Smooth muscle cell (in vitro differentiated cells): ENCODE results near the gene BACE2. TPM values are rescaled to one million over a fixed set of nuclear protein-coding genes. Genes with fewer than 3 reads are reported as not detected.

Source experiments
- DNase-seq: peaks from one replicate; lab custom pipeline; 2025; ENCODE audit not compliant: unreplicated experiment; lab: John Stamatoyannopoulos, UW
- H2AFZ ChIP-seq: fragments of 200-600 bp; sonication (generic); 2 replicates; pipeline ENCODE4 v1.6.0; 2016; ENCODE audit warnings: antibody characterized with exemption, low read depth, mild to moderate bottlenecking
- H3F3A ChIP-seq: fragments of 200-600 bp; sonication (generic); 2 replicates; pipeline ENCODE4 v1.6.0; 2017; ENCODE audit warnings: antibody characterized with exemption, low read depth
- H3K27ac ChIP-seq: fragments of 200-600 bp; sonication (generic); 2 replicates; pipeline ENCODE4 v1.5.1; 2016; ENCODE audit warnings: low read depth, mild to moderate bottlenecking
- H3K27me3 ChIP-seq: fragments of 200-600 bp; sonication (generic); 2 replicates; pipeline ENCODE4 v1.6.1; 2016; ENCODE audit warnings: low read depth, mild to moderate bottlenecking
- H3K36me3 ChIP-seq: fragments of 200-600 bp; sonication (generic); 2 replicates; pipeline ENCODE4 v1.5.1; 2016; ENCODE audit warnings: low read depth
- H3K4me1 ChIP-seq: fragments of 200-600 bp; sonication (generic); 2 replicates; pipeline ENCODE4 v1.5.1; 2016; ENCODE audit warnings: low read depth
- H3K4me2 ChIP-seq: fragments of 200-600 bp; sonication (generic); 2 replicates; pipeline ENCODE4 v1.6.0; 2016; ENCODE audit warnings: mild to moderate bottlenecking
- H3K4me3 ChIP-seq: fragments of 200-600 bp; sonication (generic); 2 replicates; pipeline ENCODE4 v1.5.1; 2016; ENCODE audit warnings: mild to moderate bottlenecking
- H3K79me2 ChIP-seq: fragments of 200-600 bp; sonication (generic); 2 replicates; pipeline ENCODE4 v1.6.0; 2016; ENCODE audit warnings: low read depth, mild to moderate bottlenecking
- H3K9ac ChIP-seq: fragments of 200-600 bp; sonication (generic); 2 replicates; pipeline ENCODE4 v1.6.0; 2016; ENCODE audit warnings: low read depth
- H3K9me3 ChIP-seq: fragments of 200-600 bp; sonication (generic); replicated peaks from 2 replicates; pipeline ENCODE4 v1.5.1; 2016; ENCODE audit warnings: low read depth
- H4K20me1 ChIP-seq: fragments of 200-600 bp; sonication (generic); 2 replicates; pipeline ENCODE4 v1.6.0; 2016; ENCODE audit warnings: low read depth
- CTCF ChIP-seq: fragments of 200-600 bp; sonication (generic); IDR thresholded peaks from 2 replicates; pipeline ENCODE4 v1.5.1; 2017; ENCODE audit warnings: borderline replicate concordance, mild to moderate bottlenecking, antibody characterized with exemption; ENCODE audit not compliant: insufficient read depth, poor library complexity, severe bottlenecking
- WGBS: methylation state at CpG from one replicate; pipeline ENCODE4 v1.1.7; 2016; ENCODE audit warnings: low lambda C conversion rate; 5-methylcytosine and 5-hydroxymethylcytosine counted together
- polyA plus RNA-seq: library from polyadenylated mRNA; unstranded; fragments of >200 nt; fragmentation: Nextera tagmentation; extraction: Ambion mirVana; gene quantifications from 2 replicates; pipeline ENCODE4 v1.2.1, GENCODE V29; 2016
- total RNA-seq: library from RNA; depleted of rRNA; stranded (reverse); fragments of >200 nt; gene quantifications from 2 replicates; pipeline ENCODE4 v1.2.3, GENCODE V29; 2014

Gene BACE2
- total and polyA plus RNA-seq, 2 experiments from 2014 or later: 25.3 to 33.3 TPM

- Histone ChIP-seq H3K27me3 (no peaks in the 10 kb centered on the region), H3K9me3 (no peaks in the 10 kb centered on the region), H3K4me2 (no peak overlapping the region), H3K4me1 (peaks cover 6% of the 10 kb centered on the region), H3K27ac (no peak overlapping the region), H3F3A (peaks cover 5% of the 10 kb centered on the region), H3K79me2 (no peaks in the 10 kb centered on the region), H2AFZ (no peak overlapping the region), H3K9ac (no peak overlapping the region), H4K20me1 (no peaks in the 10 kb centered on the region), H3K4me3 (no peak overlapping the region), H3K36me3 (no peaks in the 10 kb centered on the region)
- TF ChIP-seq CTCF: no peak
- no peak for DNase-seq
- 94% methylated on average over 12 of the region's 12 CpGs for WGBS
Observed at GRCh38 chr21:41215856-41216408, 48.0 kb downstream of the BACE2 start.

GRCh38 chr21:41216486-41216885 lies 48.5 kb downstream of the BACE2 start:
- H3K27me3 ChIP-seq: no peaks in the 10 kb centered on the region
- H3K4me2 ChIP-seq: no peak overlapping the region
- DNase-seq: no peak
- TF ChIP-seq CTCF: no peak
- no peak overlapping the region for H3K27ac ChIP-seq
- H4K20me1 ChIP-seq: no peaks in the 10 kb centered on the region
- WGBS: 87% methylated on average over 17 of the region's 17 CpGs
- H3K4me1 ChIP-seq: peaks cover 6% of the 10 kb centered on the region
- H3K36me3 ChIP-seq: no peaks in the 10 kb centered on the region
- H3K4me3 ChIP-seq: no peak overlapping the region
- no peaks in the 10 kb centered on the region for H3K9me3 ChIP-seq
- H3K79me2 ChIP-seq: no peaks in the 10 kb centered on the region
- H3K9ac ChIP-seq: no peak overlapping the region
- peaks cover 5% of the 10 kb centered on the region for H3F3A ChIP-seq
- H2AFZ ChIP-seq: no peak overlapping the region

- peaks cover 6% of the 10 kb centered on the region for H3K4me1 ChIP-seq
- no peak overlapping the region for H3K4me3 ChIP-seq
- peak overlapping the region; percentile 74 for H3K27ac ChIP-seq
- no peaks in the 10 kb centered on the region for H4K20me1 ChIP-seq
- H3K79me2 ChIP-seq: no peaks in the 10 kb centered on the region
- peaks cover 5% of the 10 kb centered on the region for H3F3A ChIP-seq
- peak overlapping the region; percentile 80 for H3K4me2 ChIP-seq
- H3K9ac ChIP-seq: no peak overlapping the region
- H2AFZ ChIP-seq: peak overlapping the region; percentile 48
- H3K9me3 ChIP-seq: no peaks in the 10 kb centered on the region
- no peak for TF ChIP-seq CTCF
- DNase-seq: peak; percentile 15
- no peaks in the 10 kb centered on the region for H3K27me3 ChIP-seq
- H3K36me3 ChIP-seq: no peaks in the 10 kb centered on the region
- 31% methylated on average over 12 of the region's 12 CpGs for WGBS
Observed at GRCh38 chr21:41217671-41218385, 49.9 kb downstream of the BACE2 start.
